Measurements from ENCODE around the gene DAAM1.

The DAAM1 gene

DNA sequence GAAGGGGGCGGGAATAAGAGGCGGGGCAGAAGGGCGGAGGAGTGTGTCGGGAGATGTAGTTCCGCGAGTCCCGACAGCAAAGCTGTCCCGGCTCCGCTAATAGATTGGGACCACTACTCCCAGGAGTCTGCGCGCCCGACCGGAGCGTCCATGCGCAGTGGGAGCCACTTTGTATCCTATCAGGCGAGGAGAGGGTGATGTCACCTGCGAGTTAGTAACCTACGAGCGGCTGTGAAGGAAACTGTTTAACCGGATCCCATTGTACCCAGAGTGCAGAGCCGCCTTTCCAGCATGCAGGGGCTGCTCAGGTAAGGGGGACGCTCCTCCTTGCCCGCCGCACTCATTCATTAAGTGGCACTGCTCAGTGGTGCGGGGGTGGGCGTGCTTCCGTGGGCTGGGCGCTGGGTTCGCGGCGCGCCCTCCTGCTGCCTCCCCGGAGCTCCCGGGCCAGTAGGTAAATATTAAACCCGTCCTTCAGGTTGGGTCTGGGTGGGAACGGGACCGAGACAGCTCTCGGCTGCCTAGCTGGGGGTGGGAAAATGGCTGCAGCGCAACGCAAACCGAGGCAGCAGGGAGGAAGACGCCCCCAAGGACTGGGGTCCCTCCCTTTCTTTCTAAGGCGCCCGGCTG, at the start of gene DAAM1:
Gene DAAM1 (plus strand): TSS at position 207 of the 630 bp plus-strand sequence. CDS start 74,811 bp downstream, outside the sequence.
- DNase-seq = peak; percentile 89

DNA sequence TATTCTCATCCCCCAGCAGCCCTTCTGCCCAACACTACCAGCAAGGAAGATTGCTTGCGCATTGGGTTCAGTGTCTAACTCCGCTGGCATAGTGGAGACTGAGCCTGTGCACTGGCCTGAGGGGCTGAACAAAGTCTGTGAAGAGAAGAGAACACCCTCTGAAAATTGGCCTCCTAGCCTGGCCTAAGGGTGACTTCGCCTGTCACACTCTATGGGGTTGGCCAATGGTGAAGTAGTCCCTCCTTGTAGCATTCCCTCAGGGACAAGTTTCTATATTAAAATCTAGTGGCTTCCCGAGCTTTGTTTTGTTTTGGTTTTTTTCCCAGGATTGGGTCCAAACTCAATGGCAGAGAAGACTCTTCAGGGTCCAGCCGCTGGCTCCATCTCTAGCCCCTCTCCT, 49.1 kb upstream of the DAAM1 start:
- no peak for DNase-seq

DNA sequence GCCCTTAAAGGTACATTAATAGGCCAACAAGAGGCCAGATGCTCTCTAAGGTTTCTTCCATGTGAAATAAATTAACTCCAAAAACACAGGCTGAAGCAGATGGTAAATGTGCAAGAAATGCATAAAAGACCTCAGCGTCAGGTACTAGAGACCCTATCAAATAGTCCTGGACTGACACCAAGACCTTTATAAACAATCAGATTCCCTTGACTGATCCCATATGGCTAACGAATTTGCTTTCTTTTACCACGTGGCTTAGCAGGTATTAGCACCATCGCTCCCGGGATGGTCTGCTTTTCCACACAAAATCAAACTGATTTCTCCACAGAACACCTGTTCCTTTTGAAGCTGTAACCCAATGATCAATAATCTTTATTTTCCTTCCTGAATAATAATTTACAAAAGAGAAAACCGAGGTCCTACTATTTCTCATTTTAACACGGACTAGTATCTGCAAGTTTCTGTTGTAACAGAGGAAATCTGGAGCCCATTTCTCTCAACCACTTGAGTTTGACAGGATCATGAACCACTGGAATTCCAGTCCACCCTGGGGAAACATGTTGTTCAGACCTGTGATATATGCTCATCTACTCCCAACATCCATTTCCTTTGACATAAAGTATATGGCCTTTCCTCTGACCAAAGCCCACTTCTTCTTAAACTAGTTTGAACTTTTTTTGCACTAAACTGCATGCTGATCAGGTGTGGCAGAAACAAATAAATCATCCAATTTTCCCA, 48.2 kb upstream of the DAAM1 start:
- no peak for DNase-seq

DNA sequence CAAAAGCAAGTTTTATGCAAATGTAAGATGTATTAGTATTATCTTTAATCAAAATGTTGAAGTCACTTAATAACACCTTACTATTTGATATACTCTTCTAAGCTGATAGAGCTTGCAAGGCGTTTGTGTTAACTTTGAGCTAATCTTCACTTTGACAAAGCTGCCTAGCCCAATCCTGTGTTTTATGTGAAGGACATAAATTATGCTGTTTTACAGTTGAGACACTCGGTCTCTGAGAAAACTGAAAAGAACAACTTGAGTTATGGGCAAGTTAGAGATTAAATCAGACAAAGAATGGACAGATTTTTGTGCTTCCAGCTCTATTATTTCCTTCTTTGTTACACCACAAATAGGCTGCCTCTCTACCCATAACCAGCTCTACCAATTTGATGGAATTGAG, 42.0 kb upstream of the DAAM1 start:
- no peak for DNase-seq

DNA sequence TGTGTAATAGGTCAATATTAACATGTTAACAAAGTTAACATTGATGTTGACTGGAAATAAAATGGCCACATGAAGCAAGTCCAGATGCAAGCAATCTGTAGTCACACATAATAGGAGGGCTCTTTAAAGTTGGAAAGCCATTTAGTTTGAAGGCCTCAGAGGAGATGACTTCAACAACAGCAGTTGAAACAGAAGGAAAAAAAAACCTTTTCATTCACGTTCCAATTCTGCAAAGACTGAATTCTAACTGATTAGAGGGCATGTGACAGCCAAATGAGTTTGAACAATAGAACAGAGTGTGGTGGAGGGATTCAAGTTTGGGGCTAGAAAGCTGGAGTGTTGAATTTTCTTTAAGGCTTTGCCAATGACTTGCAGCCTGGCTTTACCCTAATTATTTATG, 41.5 kb upstream of the DAAM1 start:
- no peak for DNase-seq

DNA sequence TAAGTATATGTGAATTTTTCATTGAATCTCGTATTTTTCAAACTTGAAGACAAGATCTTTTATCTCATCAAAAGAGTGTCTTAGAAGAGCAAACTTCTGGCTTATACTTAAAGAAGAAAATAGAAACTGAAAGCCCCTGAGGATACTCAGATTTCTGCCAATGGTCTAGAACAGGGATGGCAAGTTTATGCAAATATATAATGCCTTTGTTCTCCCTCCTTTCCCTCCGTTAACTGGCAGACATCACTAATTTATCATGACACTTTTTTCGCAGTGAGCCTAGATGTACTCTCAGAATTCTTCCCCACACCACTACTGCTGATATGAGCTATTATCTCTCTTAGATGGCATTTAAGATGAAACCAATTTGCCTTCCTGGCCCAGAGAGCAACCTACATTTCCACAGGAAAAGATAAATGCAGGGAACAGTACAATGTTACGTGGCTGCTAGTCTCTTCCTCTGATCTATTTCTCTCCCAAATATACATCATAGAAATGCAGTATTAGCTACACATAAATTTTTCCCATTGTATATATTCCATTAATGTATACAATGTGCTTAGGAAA, 40.0 kb upstream of the DAAM1 start:
- DNase-seq = no peak

DNA sequence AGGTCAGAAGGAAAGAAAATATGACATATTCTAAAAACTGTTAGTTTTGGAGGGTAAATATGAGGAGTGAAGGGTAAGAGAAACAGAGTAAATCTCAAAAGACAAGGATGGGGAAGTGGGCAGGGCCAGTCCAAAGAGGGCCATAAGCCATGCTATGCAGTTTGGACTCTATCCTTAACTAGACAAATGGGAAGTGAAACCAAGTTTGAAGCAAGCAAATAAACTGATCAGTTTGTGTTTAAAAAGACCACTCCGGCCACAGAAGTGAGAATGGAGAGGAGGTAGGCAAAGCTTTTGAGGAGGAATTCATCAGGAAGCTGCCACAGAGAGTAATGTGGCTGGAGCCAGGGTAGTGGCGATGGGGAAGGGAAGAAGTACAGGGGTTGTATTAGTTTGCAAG, 37.5 kb upstream of the DAAM1 start:
- DNase-seq = no peak

DNA sequence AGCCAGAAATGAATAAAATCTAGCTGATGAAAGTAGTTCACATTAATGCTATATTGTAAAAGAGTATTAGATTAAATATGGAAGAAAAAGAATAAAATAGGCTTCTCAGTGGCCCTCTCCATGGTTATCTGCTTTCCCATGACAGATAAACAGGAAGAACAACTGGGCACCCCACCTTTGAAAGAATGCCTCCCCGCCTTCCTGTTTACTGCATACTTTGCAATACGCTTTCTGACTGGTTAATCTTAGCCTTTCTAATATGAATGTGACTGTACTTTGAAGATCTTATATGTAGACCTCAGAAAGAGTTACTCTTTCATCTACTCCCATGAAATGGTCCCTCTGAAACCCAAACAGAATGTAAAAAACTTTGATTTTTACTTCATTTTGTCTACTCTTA, 34.1 kb upstream of the DAAM1 start:
- no peak for DNase-seq

DNA sequence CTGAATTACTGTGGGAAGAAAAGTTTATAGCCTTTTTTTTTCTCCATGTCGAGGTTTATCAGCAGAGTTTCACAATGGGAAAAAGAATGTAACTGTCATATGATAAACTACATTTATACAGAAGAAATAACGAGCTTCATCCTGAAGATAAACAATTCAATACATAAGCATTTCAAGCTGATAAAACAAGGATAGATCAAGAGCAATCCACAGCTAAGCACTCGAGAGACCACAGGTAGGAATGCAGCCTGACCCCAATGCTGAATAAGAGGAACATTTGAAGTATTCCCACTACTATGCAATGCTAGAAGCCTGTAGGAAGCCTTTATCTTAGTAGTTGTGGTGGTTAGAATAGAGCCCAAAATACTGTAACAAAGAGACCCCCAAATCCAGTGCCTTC, 32.6 kb upstream of the DAAM1 start:
- DNase-seq = no peak

DNA sequence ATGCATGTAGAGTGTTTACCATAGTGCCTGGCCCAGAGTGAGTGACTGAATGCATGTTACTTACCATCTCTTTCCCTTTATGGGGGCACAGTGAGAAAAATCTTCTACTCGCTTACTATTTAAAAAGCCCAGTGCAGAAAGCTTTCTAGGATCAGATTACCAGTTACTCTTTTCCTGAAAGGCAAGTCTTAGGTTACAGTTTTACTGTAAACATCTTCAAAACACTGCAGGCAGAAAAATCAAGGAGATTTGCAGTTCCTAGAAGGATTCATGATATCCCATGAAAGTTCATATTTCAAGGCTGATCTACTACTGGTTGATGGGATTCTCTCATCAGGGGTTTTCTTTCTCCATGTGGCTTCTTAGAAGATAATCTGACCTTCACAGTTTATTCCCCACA, 29.3 kb upstream of the DAAM1 start:
- no peak for DNase-seq

DNA sequence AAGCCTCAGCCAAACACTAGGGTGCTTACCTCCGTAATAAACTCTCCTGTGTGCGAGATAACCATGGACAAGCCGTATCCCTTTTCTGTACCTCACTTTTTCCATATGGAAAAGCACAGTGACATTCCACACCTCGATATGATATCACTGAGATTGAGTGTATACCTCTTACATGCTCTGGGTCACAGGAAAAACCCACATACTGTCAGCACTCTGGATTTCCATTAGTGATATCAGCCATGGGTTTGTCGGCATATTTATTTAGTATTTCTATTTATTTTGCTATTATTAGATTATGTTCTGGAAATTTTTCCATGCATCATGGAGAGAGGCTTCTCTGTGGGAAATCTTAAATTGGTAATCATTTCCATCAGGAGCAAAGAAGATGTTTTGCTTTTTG, 28.0 kb upstream of the DAAM1 start:
- DNase-seq = no peak

DNA sequence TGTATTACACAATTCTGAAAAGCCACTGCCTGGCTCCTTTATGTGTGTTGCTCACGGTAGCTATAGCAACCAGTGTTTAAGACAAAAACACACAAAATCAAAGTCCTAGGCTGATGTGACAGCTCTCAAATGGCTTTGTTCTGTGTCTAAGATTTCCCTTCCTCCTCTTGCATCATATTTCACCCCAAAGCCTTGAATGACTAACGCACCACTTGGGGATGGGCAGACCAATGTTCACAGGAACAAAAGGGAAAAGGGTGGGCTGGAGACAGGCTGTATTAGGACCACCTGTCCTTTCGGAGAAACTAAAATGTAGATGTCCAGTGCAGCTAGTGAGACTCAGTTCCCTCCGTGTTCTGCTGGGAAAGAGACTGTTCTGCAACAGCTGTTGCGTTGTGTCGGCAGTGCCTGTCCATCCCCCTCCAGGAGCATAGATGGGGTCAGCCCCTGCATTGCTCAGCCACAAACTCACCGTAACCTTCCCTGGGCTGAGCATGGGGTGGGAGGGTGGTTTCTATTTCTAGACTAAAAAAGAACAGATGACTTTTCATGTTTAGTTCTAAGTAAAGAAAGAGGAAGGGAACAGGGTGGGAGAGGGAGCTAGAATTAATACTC, 26.8 kb upstream of the DAAM1 start:
- no peak for DNase-seq

DNA sequence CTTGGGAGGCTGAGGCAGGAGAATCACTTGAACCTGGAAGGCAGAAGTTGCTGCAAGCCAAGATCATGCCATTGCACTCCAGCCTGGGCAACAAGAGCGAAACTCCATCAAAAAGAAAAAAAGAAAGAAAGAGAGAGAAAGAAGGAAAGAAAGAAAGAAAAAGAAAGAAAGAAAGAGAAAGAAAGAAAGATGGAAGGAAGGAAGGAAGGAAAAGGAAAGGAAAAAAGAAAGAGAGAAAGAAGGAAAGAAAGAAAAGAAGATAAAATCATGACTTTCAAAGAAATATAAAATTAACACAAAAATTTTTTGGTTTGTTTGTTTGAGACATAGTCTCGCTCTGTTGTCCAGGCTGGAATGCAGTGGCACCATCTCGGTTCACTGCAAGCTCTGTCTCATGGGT, 22.2 kb upstream of the DAAM1 start:
- DNase-seq = no peak

DNA sequence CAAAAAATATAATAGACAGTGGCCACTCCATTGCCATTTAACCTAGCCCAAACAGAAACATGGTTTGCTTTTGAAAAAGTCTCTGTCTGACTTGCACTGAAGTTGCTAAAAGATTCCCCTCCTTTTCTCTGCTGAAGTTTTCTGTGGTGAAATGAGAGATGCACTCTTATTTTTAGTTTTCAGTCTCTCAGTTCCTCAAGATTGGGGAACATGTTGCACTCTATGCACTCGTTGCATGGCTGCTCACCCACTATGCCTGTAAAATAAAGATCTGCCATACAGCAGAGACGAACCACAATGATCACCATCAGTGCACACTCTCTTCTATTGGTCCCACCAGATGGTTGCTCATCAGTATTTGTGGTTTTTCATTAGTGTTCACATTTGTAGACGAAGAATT, 13.1 kb upstream of the DAAM1 start:
- DNase-seq = no peak

DNA sequence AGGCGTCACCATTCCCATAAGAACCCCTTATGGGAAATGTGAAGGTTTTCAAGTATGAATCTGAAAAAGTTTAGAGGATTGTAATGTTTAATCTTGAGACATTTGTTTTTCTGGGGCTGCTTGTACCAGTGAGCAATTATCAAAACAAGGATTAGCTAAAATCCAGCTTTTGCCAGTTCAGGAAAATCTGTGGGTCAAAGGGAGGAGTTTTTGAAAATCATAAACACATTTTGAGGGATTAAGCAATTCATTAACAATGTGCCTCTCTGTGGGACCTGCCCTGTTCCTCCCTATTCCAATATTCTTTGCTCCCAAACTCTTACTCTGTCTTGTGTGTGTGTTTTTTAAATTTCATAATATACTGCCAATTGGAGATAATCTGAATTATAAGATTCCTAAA, 11.7 kb upstream of the DAAM1 start:
- DNase-seq = no peak

DNA sequence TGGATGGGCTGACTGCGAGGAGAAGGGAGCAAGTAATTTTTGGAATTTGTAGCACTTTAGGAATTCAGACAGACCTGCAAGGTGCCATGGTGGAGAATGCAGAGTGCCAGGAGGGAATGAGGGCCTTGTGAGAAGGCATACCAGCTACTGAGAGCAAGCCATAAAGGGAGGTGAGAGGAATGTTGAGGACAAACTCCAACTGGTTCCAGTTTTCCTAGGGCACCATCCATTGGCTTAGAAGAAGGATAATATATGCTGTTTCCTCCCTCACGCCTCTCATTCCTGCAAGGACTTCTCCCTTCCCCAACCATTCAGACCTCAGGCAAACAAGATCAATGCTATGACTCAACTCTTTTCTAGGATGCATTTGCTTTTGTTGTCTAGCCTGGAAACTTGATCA, 11.2 kb upstream of the DAAM1 start:
- DNase-seq = no peak

DNA sequence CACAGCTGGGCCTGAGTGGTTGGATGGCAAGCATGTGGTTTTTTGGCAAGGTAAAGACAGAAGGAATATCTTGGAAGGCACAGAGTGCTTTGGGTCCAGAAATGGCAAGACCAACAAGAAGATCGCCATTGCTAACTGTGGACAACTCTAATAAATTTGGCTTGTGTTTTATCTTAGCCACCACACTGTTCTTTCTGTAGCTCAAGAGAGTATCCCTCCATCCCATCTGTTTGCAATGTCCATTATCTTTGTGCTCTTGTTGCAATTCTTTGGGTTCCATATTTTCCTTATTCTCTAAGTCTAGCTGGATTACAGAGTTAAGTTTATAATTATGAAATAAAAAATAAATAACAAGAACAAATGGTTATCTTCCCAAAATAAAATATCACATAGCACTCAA, 6.7 kb upstream of the DAAM1 start:
- DNase-seq = no peak

DNA sequence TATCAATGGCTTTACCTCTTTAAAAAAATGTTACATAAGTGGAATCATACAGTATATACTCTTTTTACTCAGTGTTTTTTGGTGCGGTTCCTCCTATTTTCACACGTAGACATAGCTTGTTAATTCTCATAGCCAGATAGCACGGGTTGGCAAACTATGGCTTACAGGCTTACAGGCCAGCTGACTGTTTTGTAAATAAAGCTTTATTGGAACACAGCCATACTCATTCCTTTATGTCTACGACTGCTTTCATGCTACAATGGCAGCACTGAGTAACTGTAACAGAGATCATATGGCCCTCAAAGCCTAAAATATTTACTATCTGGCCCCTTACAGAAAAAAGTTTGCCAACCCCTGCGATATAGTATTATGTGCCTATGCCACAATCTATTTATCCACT, 5.8 kb upstream of the DAAM1 start:
- DNase-seq = no peak

DNA sequence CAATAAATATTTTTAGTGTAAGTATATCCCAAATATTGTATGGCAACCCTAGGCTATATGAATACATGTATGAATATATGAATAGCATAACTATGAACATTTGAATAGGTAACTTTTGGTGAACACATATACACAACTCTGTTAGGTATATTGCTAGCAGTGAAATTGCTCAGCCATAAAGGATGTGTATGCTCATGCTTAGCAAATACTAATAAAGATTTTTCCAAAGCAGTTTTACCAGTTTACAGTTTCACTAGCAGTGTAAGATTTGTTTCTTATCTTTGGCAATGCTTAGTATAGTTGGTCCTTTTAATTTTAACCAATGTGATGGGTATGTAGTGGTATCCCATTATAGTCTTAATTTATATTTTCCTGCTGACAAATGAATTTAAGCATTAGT, 5.3 kb upstream of the DAAM1 start:
- DNase-seq = no peak

DNA sequence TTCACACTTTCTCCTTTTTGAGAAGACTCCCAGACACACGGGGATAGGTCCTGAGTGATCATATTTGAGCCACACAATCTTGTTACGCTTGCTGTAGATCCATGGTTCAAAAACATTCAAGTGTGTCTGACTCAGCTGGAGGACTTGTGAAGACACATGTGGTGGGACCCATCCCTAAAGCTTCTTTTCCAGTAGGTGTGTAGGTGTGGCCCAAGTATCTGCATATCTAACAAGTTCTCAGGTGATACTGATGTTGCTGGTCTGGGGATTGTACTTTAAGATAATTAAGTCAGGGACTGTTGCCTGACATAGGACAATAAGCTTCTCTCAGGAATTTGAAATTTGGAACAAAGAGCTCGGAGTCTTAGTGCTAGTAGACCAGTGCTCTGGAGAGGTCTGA, 4.1 kb upstream of the DAAM1 start:
- DNase-seq = no peak

DNA sequence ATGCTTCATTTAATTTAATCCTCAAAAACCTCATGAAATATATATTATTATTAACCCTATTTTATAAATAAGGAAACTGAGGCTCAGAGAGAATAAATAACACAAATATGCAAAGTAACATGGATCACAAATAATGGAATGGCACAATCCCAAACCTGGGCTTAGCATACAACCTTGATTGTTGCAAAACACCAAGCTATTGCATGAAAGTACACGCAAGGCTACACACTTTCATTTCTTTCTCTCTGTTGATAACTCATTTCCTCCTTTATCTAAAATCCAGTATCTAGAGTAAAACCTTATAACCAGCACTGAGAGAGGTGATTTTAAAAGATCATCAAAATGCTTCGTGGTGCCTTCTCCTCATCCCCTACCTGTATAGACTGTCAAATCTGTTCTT, 2.8 kb upstream of the DAAM1 start:
- no peak for DNase-seq

DNA sequence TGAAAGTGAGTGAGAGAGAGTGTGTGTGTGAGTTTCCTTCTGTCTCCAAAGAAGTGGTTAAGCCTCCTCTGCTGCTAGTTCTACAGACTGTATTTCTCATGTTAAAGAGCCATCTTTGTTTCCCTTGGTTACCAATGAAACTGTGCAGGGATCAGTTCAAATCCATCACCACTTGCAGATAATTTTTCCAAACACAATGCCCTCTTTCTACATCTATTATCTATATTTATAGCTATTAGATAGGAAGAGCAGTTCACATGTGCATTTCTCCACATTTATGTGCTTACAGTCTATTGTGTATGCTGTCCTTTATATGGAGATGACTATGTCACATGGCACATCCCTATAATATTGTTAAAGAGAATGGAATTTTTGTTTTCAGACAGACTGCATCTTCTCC, 2.2 kb upstream of the DAAM1 start:
- DNase-seq = no peak

DNA sequence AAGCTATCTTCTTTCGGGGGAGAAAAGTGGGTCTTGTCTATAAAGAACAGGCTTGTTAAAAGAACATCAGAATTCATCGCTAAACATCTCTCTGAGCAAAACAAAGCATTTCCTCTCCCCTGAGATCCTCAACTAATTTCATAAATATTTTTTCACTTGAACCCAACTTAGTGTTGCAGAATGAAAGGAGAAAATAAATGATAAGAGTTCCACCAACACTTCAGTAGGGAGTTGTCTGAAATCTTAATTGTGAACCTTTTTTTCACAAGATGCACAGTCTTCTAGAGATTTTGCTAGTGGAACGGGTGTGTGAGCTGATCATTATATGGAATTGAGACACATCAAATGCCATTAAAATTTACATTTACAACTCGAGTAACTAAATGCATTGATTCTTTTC, 1.3 kb upstream of the DAAM1 start:
- DNase-seq = no peak

DNA sequence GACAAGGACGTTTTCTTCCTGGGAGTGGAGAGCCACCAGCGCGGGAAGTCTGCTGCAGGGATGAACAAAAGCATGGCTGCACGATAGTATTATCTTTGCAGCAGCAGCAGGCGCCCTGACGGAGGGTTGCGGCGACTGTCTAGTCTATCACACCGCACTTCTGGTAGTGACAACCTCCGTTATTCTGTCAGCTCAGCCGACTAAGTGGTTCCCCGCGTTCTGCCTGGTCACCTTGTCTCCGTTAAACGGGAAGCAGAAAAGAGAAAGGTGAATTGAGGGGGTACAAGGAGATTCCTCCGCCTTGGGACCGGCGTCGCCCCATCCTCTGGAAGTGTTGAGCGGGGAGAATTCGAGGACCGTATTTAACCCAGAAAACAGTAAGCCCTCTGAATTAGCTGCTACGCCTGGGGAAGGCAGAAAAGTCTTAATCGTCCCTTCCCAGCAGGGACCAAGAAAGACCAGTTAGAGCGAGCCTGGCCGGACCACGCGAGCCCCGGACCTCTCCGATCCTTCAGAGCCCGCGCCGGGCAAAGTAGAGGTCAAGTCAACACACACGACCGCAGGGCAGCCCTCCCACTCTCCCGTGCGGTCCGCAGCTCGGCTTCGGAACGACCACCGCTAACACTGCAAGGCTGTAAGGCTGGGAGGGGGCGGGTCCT, 536 bp upstream of the DAAM1 start:
- DNase-seq = peak; percentile 16

Measured in stimulated activated CD4-positive, alpha-beta T cell treated with anti-CD3 and anti-CD28 coated beads, Interleukin-12 subunit alpha, Interleukin-12 subunit beta, amount 100 ng/mL, for 4 hours (primary cell).